GM12878 (cell line): Measurements from ENCODE around the gene TTL. TPM values are rescaled to one million over a fixed set of nuclear protein-coding genes. Genes with fewer than 3 reads are reported as not detected.

ENCODE experiments used
- ATAC-seq: fragments of 200-7000 bp; cut with Tn5 transposase; 3 replicates; pipeline ENCODE4 v1.9.1; 2020; ENCODE audit warnings: mild to moderate bottlenecking, moderate library complexity
- BruUV-seq: library from RNA; stranded (reverse); fragments of 400-500 nt; replicated peaks from 2 replicates; lab custom pipeline; 2021; lab: Mats Ljungman, UMichigan
- CTCF ChIA-PET: fragments of 300-600 bp; sonication (Branson Sonifier 250); formaldehyde crosslinking; extraction: SDS; loops from one replicate; lab custom pipeline; 2021; ENCODE audit warnings: inconsistent platforms; lab: Yijun Ruan, JAX
- POLR2A ChIA-PET: fragments of 350-600 bp; formaldehyde crosslinking; extraction: SDS; loops from one replicate; lab custom pipeline; 2021; ENCODE audit warnings: inconsistent platforms; lab: Charles Lee
- RAD21 ChIA-PET: fragments of 300-600 bp; sonication (Branson Sonifier 250); formaldehyde crosslinking; loops from one replicate; lab custom pipeline; 2023; ENCODE audit warnings: antibody characterized with exemption; ENCODE audit not compliant: unreplicated experiment; lab: Charles Lee
- SMC1A ChIA-PET: fragments of 300-600 bp; sonication (Branson Sonifier 250); formaldehyde crosslinking; loops from one replicate; lab custom pipeline; 2023; ENCODE audit not compliant: unreplicated experiment, uncharacterized antibody; lab: Charles Lee
- DNase-seq: peaks from one replicate; pipeline ENCODE4 v3.0.0-alpha.2; 2011; ENCODE audit warnings: low read depth, low spot score
- FAIRE-seq: peaks from 3 replicates; lab custom pipeline; 2011; peaks lifted over from hg19 to GRCh38; lab: Jason Lieb, UNC
- H2AFZ ChIP-seq: 2 replicates; pipeline ENCODE4 v1.6.0; 2011; ENCODE audit warnings: low read depth, low read length, control low read depth; ENCODE audit not compliant: control insufficient read depth
- H3K27ac ChIP-seq: 2 replicates; pipeline ENCODE4 v1.5.1; 2011; ENCODE audit warnings: control low read depth; ENCODE audit not compliant: control insufficient read depth, insufficient read depth
- H3K27me3 ChIP-seq, 2 experiments: replicated peaks in 1 of 2; 2 replicates each; pipeline versions ENCODE4 v1.6.0 to v1.6.1; 2011; ENCODE audit warnings: low read length in 1 of 2; ENCODE audit not compliant: control insufficient read depth in 2 of 2, insufficient read depth in 2 of 2
- H3K36me3 ChIP-seq, 2 experiments: 2 replicates each; pipeline ENCODE4 v1.5.1; 2011; ENCODE audit warnings: low read length in 1 of 2; ENCODE audit not compliant: control insufficient read depth in 2 of 2, insufficient read depth in 2 of 2
- H3K4me1 ChIP-seq: 2 replicates; pipeline ENCODE4 v1.6.1; 2011; ENCODE audit warnings: mild to moderate bottlenecking, low read length, moderate library complexity, mixed read lengths; ENCODE audit not compliant: control insufficient read depth, insufficient read depth
- H3K4me2 ChIP-seq: 2 replicates; pipeline ENCODE4 v1.6.0; 2011; ENCODE audit warnings: control low read depth; ENCODE audit not compliant: control insufficient read depth, insufficient read depth
- H3K4me3 ChIP-seq: fragments of 200-600 bp; sonication (generic); 2 replicates; pipeline ENCODE4 v1.5.1; 2016
- H3K79me2 ChIP-seq: 2 replicates; pipeline ENCODE4 v1.6.0; 2011; ENCODE audit warnings: low read length; ENCODE audit not compliant: control insufficient read depth, insufficient read depth
- H3K9ac ChIP-seq: 2 replicates; pipeline ENCODE4 v1.8.0; 2011; ENCODE audit warnings: low read length, control low read depth, mixed read lengths; ENCODE audit not compliant: control insufficient read depth, insufficient read depth
- H3K9me3 ChIP-seq: replicated peaks from 3 replicates; pipeline ENCODE4 v1.5.1; 2011; ENCODE audit warnings: mild to moderate bottlenecking, low read length; ENCODE audit not compliant: control insufficient read depth, insufficient read depth
- H4K20me1 ChIP-seq: 2 replicates; pipeline ENCODE4 v1.6.0; 2011; ENCODE audit not compliant: control insufficient read depth, insufficient read depth
- CREB1 ChIP-seq: IDR thresholded peaks from 2 replicates; pipeline ENCODE4 v1.6.1; 2012; ENCODE audit warnings: low read depth, mild to moderate bottlenecking, inconsistent platforms
- FOXK2 ChIP-seq: fragments of 450-650 bp; IDR thresholded peaks from 2 replicates; pipeline ENCODE4 v1.6.1; 2017; ENCODE audit warnings: mild to moderate bottlenecking, moderate library complexity
- PML ChIP-seq: IDR thresholded peaks from 2 replicates; pipeline ENCODE4 v1.6.1; 2012; ENCODE audit warnings: low read length, inconsistent platforms
- YY1 ChIP-seq: IDR thresholded peaks from 2 replicates; pipeline ENCODE4 v1.6.1; 2011; ENCODE audit warnings: low read depth, mild to moderate bottlenecking, low read length
- WGBS: methylation state at CpG from one replicate; pipeline ENCODE4 v1.1.6; 2016; ENCODE audit warnings: low lambda C conversion rate; ENCODE audit not compliant: insufficient replicate concordance, insufficient coverage; ENCODE audit errors: missing lambda C conversion rate; 5-methylcytosine and 5-hydroxymethylcytosine counted together
- in situ Hi-C: fragments of 300-500 bp; cut with MboI; formaldehyde crosslinking; loops from 9 replicates; pipeline ENCODE4 v1.14.3; 2018; ENCODE audit warnings: mixed read lengths
- intact Hi-C: fragments of 100-400 bp; cut with micrococcal nuclease; formaldehyde crosslinking; loops from one replicate; pipeline ENCODE4 v1.14.2; 2022; ENCODE audit not compliant: unreplicated experiment
- polyA plus RNA-seq, 11 experiments: library from polyadenylated mRNA; depleted of rRNA in 4 of 11; unstranded in 6 of 11; stranded (reverse) in 5 of 11; fragments of >200 nt; fragmentation: Nextera tagmentation in 4 of 11; fragmentation: Illumina TruSeq in 1 of 11; extraction: Ambion mirVana in 4 of 11; extraction: Trizol in 1 of 11; gene quantifications; 1 replicate in 1 of 11; 2 replicates in 10 of 11; pipeline versions ENCODE4 v1.2.1 to v1.2.3, GENCODE V29; 2011 to 2016; ENCODE audit warnings: inconsistent platforms in 2 of 11, missing spikeins in 2 of 11, low read depth in 1 of 11
- total RNA-seq, 4 experiments: library from RNA; depleted of rRNA in 3 of 4; stranded (reverse); fragments of >200 nt in 3 of 4; fragmentation: Illumina TruSeq in 1 of 4; extraction: Trizol in 1 of 4; gene quantifications; 2 replicates each; pipeline versions ENCODE4 v1.2.1 to v1.2.3, GENCODE V29; 2013 to 2021
- TF ChIP-seq, protein P1 (sequence below): fragments of 450-650 bp; IDR thresholded peaks from 2 replicates; pipeline ENCODE4 v1.6.1; 2016; ENCODE audit warnings: mild to moderate bottlenecking, moderate library complexity, borderline replicate concordance
- TF ChIP-seq, protein P2 (sequence below): fragments of 450-650 bp; IDR thresholded peaks from 2 replicates; pipeline ENCODE4 v1.6.1; 2017; ENCODE audit warnings: antibody characterized with exemption, mild to moderate bottlenecking, moderate library complexity
- TF ChIP-seq, protein P3 (sequence below): fragments of 450-650 bp; IDR thresholded peaks from 2 replicates; pipeline ENCODE4 v1.6.1; 2017; ENCODE audit warnings: mild to moderate bottlenecking, moderate library complexity
- TF ChIP-seq, protein P4 (sequence below): fragments of 450-650 bp; formaldehyde crosslinking; IDR thresholded peaks from 2 replicates; pipeline ENCODE4 v1.4.0; 2020; ENCODE audit warnings: mild to moderate bottlenecking, moderate library complexity

Gene TTL
- total and polyA plus RNA-seq, 10 of the 15 experiments (the other 5 are each of a cell fraction or from before 2014, with no cell fraction given): 3.9 to 27.1 (median 16.1) TPM

DNA sequence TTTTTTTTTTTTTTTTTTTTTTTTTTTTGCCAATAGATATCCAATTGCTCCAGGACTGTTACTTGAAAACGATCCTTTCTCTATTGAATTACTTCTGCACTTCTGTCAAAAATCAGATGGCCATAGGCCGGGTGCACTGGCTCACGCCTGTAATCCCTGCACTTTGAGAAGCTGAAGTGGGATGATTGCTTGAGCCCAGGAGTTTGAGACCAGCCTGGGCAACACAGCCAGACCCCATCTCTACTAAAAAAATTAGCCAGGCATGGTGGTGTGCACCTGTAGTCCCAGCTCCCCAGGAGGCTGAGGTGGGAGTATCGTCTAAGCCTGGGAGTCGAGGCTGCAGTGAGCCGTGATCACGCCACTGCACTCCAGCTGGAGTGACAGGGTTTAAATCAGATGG, 98.1 kb downstream of the TTL start:
- CTCF ChIA-PET: interaction anchor here (0.9 to 1.5 kb wide), 2 partner anchors 100 to 128 kb away, joined by 3 read pairs; no protein-coding TSS in a partner anchor
- DNase-seq: no peak
- Histone ChIP-seq H3K9me3 (no peaks in the 10 kb centered on the region), H2AFZ (no peak overlapping the region), H3K36me3 (peaks cover 0 to 12% of the 10 kb centered on the region in 2 experiments), H3K79me2 (peaks cover 6% of the 10 kb centered on the region), H3K9ac (no peak overlapping the region), H4K20me1 (no peaks in the 10 kb centered on the region), H3K4me3 (no peak overlapping the region), H3K4me2 (no peak overlapping the region), H3K4me1 (peaks cover 13% of the 10 kb centered on the region), H3K27ac (no peak overlapping the region), H3K27me3 (no peaks in the 10 kb centered on the region)
- SMC1A ChIA-PET: no interaction called here
- RAD21 ChIA-PET: no interaction called here
- no peak for ATAC-seq
- no peak for FAIRE-seq
- 96% methylated on average over 7 of the region's 7 CpGs for WGBS
- no TSS peak for BruUV-seq
- intact Hi-C loops (loop anchor here (5.0 kb wide), 2 partner anchors 458 to 523 kb away; partner anchors contain the start of gene TMEM87B), in situ Hi-C loops (loop anchor here (5.0 kb wide), 1 partner anchor 98 kb away; the partner anchor contains the start of gene TTL)
- POLR2A ChIA-PET: no interaction called here
- TF ChIP-seq YY1: no peak
- no peak for TF ChIP-seq CREB1
- TF ChIP-seq, protein P1, sequence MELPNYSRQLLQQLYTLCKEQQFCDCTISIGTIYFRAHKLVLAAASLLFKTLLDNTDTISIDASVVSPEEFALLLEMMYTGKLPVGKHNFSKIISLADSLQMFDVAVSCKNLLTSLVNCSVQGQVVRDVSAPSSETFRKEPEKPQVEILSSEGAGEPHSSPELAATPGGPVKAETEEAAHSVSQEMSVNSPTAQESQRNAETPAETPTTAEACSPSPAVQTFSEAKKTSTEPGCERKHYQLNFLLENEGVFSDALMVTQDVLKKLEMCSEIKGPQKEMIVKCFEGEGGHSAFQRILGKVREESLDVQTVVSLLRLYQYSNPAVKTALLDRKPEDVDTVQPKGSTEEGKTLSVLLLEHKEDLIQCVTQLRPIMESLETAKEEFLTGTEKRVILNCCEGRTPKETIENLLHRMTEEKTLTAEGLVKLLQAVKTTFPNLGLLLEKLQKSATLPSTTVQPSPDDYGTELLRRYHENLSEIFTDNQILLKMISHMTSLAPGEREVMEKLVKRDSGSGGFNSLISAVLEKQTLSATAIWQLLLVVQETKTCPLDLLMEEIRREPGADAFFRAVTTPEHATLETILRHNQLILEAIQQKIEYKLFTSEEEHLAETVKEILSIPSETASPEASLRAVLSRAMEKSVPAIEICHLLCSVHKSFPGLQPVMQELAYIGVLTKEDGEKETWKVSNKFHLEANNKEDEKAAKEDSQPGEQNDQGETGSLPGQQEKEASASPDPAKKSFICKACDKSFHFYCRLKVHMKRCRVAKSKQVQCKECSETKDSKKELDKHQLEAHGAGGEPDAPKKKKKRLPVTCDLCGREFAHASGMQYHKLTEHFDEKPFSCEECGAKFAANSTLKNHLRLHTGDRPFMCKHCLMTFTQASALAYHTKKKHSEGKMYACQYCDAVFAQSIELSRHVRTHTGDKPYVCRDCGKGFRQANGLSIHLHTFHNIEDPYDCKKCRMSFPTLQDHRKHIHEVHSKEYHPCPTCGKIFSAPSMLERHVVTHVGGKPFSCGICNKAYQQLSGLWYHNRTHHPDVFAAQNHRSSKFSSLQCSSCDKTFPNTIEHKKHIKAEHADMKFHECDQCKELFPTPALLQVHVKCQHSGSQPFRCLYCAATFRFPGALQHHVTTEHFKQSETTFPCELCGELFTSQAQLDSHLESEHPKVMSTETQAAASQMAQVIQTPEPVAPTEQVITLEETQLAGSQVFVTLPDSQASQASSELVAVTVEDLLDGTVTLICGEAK: no peak
- no peak for TF ChIP-seq PML
- TF ChIP-seq, protein P2, sequence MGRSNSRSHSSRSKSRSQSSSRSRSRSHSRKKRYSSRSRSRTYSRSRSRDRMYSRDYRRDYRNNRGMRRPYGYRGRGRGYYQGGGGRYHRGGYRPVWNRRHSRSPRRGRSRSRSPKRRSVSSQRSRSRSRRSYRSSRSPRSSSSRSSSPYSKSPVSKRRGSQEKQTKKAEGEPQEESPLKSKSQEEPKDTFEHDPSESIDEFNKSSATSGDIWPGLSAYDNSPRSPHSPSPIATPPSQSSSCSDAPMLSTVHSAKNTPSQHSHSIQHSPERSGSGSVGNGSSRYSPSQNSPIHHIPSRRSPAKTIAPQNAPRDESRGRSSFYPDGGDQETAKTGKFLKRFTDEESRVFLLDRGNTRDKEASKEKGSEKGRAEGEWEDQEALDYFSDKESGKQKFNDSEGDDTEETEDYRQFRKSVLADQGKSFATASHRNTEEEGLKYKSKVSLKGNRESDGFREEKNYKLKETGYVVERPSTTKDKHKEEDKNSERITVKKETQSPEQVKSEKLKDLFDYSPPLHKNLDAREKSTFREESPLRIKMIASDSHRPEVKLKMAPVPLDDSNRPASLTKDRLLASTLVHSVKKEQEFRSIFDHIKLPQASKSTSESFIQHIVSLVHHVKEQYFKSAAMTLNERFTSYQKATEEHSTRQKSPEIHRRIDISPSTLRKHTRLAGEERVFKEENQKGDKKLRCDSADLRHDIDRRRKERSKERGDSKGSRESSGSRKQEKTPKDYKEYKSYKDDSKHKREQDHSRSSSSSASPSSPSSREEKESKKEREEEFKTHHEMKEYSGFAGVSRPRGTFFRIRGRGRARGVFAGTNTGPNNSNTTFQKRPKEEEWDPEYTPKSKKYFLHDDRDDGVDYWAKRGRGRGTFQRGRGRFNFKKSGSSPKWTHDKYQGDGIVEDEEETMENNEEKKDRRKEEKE: no peak
- no peak for TF ChIP-seq FOXK2
- TF ChIP-seq, protein P3, sequence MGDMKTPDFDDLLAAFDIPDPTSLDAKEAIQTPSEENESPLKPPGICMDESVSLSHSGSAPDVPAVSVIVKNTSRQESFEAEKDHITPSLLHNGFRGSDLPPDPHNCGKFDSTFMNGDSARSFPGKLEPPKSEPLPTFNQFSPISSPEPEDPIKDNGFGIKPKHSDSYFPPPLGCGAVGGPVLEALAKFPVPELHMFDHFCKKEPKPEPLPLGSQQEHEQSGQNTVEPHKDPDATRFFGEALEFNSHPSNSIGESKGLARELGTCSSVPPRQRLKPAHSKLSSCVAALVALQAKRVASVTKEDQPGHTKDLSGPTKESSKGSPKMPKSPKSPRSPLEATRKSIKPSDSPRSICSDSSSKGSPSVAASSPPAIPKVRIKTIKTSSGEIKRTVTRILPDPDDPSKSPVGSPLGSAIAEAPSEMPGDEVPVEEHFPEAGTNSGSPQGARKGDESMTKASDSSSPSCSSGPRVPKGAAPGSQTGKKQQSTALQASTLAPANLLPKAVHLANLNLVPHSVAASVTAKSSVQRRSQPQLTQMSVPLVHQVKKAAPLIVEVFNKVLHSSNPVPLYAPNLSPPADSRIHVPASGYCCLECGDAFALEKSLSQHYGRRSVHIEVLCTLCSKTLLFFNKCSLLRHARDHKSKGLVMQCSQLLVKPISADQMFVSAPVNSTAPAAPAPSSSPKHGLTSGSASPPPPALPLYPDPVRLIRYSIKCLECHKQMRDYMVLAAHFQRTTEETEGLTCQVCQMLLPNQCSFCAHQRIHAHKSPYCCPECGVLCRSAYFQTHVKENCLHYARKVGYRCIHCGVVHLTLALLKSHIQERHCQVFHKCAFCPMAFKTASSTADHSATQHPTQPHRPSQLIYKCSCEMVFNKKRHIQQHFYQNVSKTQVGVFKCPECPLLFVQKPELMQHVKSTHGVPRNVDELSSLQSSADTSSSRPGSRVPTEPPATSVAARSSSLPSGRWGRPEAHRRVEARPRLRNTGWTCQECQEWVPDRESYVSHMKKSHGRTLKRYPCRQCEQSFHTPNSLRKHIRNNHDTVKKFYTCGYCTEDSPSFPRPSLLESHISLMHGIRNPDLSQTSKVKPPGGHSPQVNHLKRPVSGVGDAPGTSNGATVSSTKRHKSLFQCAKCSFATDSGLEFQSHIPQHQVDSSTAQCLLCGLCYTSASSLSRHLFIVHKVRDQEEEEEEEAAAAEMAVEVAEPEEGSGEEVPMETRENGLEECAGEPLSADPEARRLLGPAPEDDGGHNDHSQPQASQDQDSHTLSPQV: no peak
- TF ChIP-seq, protein P4, sequence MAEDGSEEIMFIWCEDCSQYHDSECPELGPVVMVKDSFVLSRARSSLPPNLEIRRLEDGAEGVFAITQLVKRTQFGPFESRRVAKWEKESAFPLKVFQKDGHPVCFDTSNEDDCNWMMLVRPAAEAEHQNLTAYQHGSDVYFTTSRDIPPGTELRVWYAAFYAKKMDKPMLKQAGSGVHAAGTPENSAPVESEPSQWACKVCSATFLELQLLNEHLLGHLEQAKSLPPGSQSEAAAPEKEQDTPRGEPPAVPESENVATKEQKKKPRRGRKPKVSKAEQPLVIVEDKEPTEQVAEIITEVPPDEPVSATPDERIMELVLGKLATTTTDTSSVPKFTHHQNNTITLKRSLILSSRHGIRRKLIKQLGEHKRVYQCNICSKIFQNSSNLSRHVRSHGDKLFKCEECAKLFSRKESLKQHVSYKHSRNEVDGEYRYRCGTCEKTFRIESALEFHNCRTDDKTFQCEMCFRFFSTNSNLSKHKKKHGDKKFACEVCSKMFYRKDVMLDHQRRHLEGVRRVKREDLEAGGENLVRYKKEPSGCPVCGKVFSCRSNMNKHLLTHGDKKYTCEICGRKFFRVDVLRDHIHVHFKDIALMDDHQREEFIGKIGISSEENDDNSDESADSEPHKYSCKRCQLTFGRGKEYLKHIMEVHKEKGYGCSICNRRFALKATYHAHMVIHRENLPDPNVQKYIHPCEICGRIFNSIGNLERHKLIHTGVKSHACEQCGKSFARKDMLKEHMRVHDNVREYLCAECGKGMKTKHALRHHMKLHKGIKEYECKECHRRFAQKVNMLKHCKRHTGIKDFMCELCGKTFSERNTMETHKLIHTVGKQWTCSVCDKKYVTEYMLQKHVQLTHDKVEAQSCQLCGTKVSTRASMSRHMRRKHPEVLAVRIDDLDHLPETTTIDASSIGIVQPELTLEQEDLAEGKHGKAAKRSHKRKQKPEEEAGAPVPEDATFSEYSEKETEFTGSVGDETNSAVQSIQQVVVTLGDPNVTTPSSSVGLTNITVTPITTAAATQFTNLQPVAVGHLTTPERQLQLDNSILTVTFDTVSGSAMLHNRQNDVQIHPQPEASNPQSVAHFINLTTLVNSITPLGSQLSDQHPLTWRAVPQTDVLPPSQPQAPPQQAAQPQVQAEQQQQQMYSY: no peak
